ENCODE data around the gene IDI2. TPM values are rescaled to one million over a fixed set of nuclear protein-coding genes. Genes with fewer than 3 reads are reported as not detected.
A peak's percentile ranks its signal among the peaks of the same experiment; 100 is the strongest.

The IDI2 gene
- total RNA-seq, 2 donors from 2014 or later, result not detected

GRCh38 chr10:992467-992866 lies 33.2 kb downstream of the IDI2 start:
- no peak for ATAC-seq (ENCODE audit: insufficient number of reproducible peaks, low FRiP score, low read depth)
- Histone ChIP-seq H3K27ac (no peak overlapping the region), H3K27me3 (replicated peaks; ENCODE audit: insufficient read depth) (no peaks in the 10 kb centered on the region), H3K9me3 (no peaks in the 10 kb centered on the region), H3K4me3 (no peak overlapping the region), H3K4me1 (ENCODE audit: control insufficient read depth in 1 of 2, low read depth in 2 of 2) (peaks cover 13 to 15% of the 10 kb centered on the region in 2 donors), H3K36me3 (peaks cover 35% of the 10 kb centered on the region)
- DNase-seq (ENCODE audit: low spot score), result no peak
- no peak for TF ChIP-seq CTCF (IDR thresholded peaks at IDR 0.05)

- Histone ChIP-seq H3K4me3 (no peak overlapping the region), H3K4me1 (ENCODE audit: control insufficient read depth in 1 of 2, low read depth in 2 of 2) (peaks cover 18 to 22% of the 10 kb centered on the region in 2 donors), H3K27me3 (replicated peaks; ENCODE audit: insufficient read depth) (no peaks in the 10 kb centered on the region), H3K36me3 (peaks cover 21% of the 10 kb centered on the region), H3K27ac (no peak overlapping the region), H3K9me3 (no peaks in the 10 kb centered on the region)
- DNase-seq (ENCODE audit: low spot score), result no peak
- ATAC-seq (ENCODE audit: insufficient number of reproducible peaks, low FRiP score, low read depth), result no peak
- TF ChIP-seq CTCF (IDR thresholded peaks at IDR 0.05), result no peak
Measured at GRCh38 chr10:990808-991207, 34.9 kb downstream of the IDI2 start.

- Histone ChIP-seq H3K9me3 (no peaks in the 10 kb centered on the region), H3K27me3 (replicated peaks; ENCODE audit: insufficient read depth) (no peaks in the 10 kb centered on the region), H3K4me1 (ENCODE audit: control insufficient read depth in 1 of 2, low read depth in 2 of 2) (peaks cover 18 to 22% of the 10 kb centered on the region in 2 donors), H3K4me3 (peak overlapping the region; percentile 99), H3K36me3 (peaks cover 7% of the 10 kb centered on the region), H3K27ac (peak overlapping the region; percentile 74 to 86)
- ATAC-seq (ENCODE audit: insufficient number of reproducible peaks, low FRiP score, low read depth) (peak; percentile 16), DNase-seq (ENCODE audit: low spot score) (no peak)
- no peak for TF ChIP-seq CTCF (IDR thresholded peaks at IDR 0.05)
Measured at GRCh38 chr10:988667-989545, 36.8 kb downstream of the IDI2 start.

GRCh38 chr10:987870-988666 lies 37.6 kb downstream of the IDI2 start, which contains the start of gene GTPBP4:
GTPBP4 (plus strand) TSS chr10:988434; CDS start chr10:988480, 46 bp downstream.
- Histone ChIP-seq H3K27me3 (replicated peaks; ENCODE audit: insufficient read depth) (no peaks in the 10 kb centered on the region), H3K4me1 (ENCODE audit: control insufficient read depth in 1 of 2, low read depth in 2 of 2) (peaks cover 18 to 22% of the 10 kb centered on the region in 2 donors), H3K4me3 (peak within 1 kb of the TSS; percentile 99), H3K27ac (peak within 1 kb of the TSS; percentile 74 to 86), H3K9me3 (no peaks in the 10 kb centered on the region), H3K36me3 (peaks cover under 1% of the 10 kb centered on the region)
- peak; percentile 99 for ATAC-seq (ENCODE audit: insufficient number of reproducible peaks, low FRiP score, low read depth)
- TF ChIP-seq CTCF (IDR thresholded peaks at IDR 0.05), result no peak
- peak; percentile 96 for DNase-seq (ENCODE audit: low spot score)

DNA sequence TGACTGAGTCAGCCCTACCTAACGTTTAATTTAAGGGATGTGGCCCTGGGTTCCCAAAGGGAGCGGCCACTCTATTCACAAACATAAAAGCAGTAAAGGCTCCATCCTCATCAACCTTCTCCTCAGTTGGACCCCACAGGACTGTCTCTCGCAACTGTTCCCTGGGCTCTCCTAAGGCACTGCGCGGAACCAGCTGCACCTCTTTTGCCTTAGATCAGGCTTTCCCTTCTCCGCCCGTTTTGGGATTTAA lies 38.1 kb downstream of the IDI2 start:
- H3K27me3 ChIP-seq (replicated peaks; ENCODE audit: insufficient read depth), result no peaks in the 10 kb centered on the region
- no peaks in the 10 kb centered on the region for H3K36me3 ChIP-seq

More for the DNA sequence above, 38.1 kb downstream of the IDI2 start:
- no peaks in the 10 kb centered on the region for H3K9me3 ChIP-seq
- peaks cover 18 to 22% of the 10 kb centered on the region in 2 donors for H3K4me1 ChIP-seq (ENCODE audit: control insufficient read depth in 1 of 2, low read depth in 2 of 2)
- H3K4me3 ChIP-seq, result peak overlapping the region; percentile 99
- DNase-seq (ENCODE audit: low spot score) (no peak), ATAC-seq (ENCODE audit: insufficient number of reproducible peaks, low FRiP score, low read depth) (no peak)
- no peak for TF ChIP-seq CTCF (IDR thresholded peaks at IDR 0.05)
- H3K27ac ChIP-seq, result peak overlapping the region; percentile 74 to 86
